Measurements from ENCODE around the gene ERICH3. TPM values are rescaled to one million over a fixed set of nuclear protein-coding genes. Genes with fewer than 3 reads are reported as not detected.

ERICH3 gene
- total RNA-seq, 2 experiments from 2014 or later: 0.05 TPM; not detected in 1

- Mint-ChIP-seq H3K27ac (no peak overlapping the region), H3K4me3 (no peak overlapping the region), H3K4me1 (no peaks in the 10 kb centered on the region), H3K36me3 (ENCODE audit: low read depth) (no peaks in the 10 kb centered on the region), H3K27me3 (peaks cover 7% of the 10 kb centered on the region), H3K9me3 (no peaks in the 10 kb centered on the region)
- no peak for DNase-seq
- ChIA-PET CTCF (no interaction called here), POLR2A (no interaction called here)
Measured at GRCh38 chr1:74596717-74597116, 76.9 kb downstream of the ERICH3 start.

- Mint-ChIP-seq H3K9me3 (no peaks in the 10 kb centered on the region), H3K27me3 (peaks cover 5% of the 10 kb centered on the region), H3K4me1 (no peaks in the 10 kb centered on the region), H3K4me3 (no peak overlapping the region), H3K27ac (no peak overlapping the region), H3K36me3 (ENCODE audit: low read depth) (no peaks in the 10 kb centered on the region)
- ChIA-PET CTCF (no interaction called here), POLR2A (no interaction called here)
- DNase-seq: no peak
Measured at GRCh38 chr1:74593887-74594866, 79.4 kb downstream of the ERICH3 start.

- no peak for DNase-seq
- H3K4me1 Mint-ChIP-seq: no peaks in the 10 kb centered on the region
- ChIA-PET CTCF (no interaction called here), POLR2A (no interaction called here)
- H3K27me3 Mint-ChIP-seq: peaks cover 3% of the 10 kb centered on the region
- H3K4me3 Mint-ChIP-seq: no peak overlapping the region
- H3K9me3 Mint-ChIP-seq: no peaks in the 10 kb centered on the region
- H3K27ac Mint-ChIP-seq: no peak overlapping the region
- H3K36me3 Mint-ChIP-seq (ENCODE audit: low read depth): no peaks in the 10 kb centered on the region
Measured at GRCh38 chr1:74592580-74593355, 80.8 kb downstream of the ERICH3 start.

GRCh38 chr1:74591949-74592348 lies 81.6 kb downstream of the ERICH3 start:
- POLR2A ChIA-PET: no interaction called here
- Mint-ChIP-seq H3K9me3 (no peaks in the 10 kb centered on the region), H3K27ac (no peak overlapping the region), H3K4me3 (no peak overlapping the region), H3K4me1 (no peaks in the 10 kb centered on the region), H3K36me3 (ENCODE audit: low read depth) (no peaks in the 10 kb centered on the region), H3K27me3 (peaks cover 3% of the 10 kb centered on the region)
- DNase-seq: no peak
- CTCF ChIA-PET: interaction anchor here (0.9 kb wide), 1 partner anchor 141 kb away, joined by 3 read pairs; no protein-coding TSS in a partner anchor

- no peak for DNase-seq
- Mint-ChIP-seq H3K36me3 (ENCODE audit: low read depth) (no peaks in the 10 kb centered on the region), H3K27me3 (no peaks in the 10 kb centered on the region), H3K9me3 (no peaks in the 10 kb centered on the region), H3K4me1 (peaks cover 4% of the 10 kb centered on the region), H3K4me3 (no peak overlapping the region), H3K27ac (no peak overlapping the region)
- POLR2A ChIA-PET: no interaction called here
- CTCF ChIA-PET: no interaction called here
Measured at GRCh38 chr1:74590288-74590687, 83.3 kb downstream of the ERICH3 start.

GRCh38 chr1:74587888-74588287 lies 85.7 kb downstream of the ERICH3 start:
- Mint-ChIP-seq H3K27ac (no peak overlapping the region), H3K36me3 (ENCODE audit: low read depth) (no peaks in the 10 kb centered on the region), H3K4me3 (no peak overlapping the region), H3K4me1 (peaks cover 4% of the 10 kb centered on the region), H3K9me3 (no peaks in the 10 kb centered on the region), H3K27me3 (peaks cover 5% of the 10 kb centered on the region)
- ChIA-PET POLR2A (no interaction called here), CTCF (no interaction called here)
- DNase-seq: no peak

GRCh38 chr1:74586253-74586897 lies 87.2 kb downstream of the ERICH3 start:
- ChIA-PET CTCF (no interaction called here), POLR2A (no interaction called here)
- Mint-ChIP-seq H3K36me3 (ENCODE audit: low read depth) (no peaks in the 10 kb centered on the region), H3K4me1 (peaks cover 4% of the 10 kb centered on the region), H3K4me3 (peak overlapping the region; percentile 40), H3K27ac (no peak overlapping the region), H3K27me3 (peaks cover 6% of the 10 kb centered on the region), H3K9me3 (no peaks in the 10 kb centered on the region)
- no peak for DNase-seq

- no peak overlapping the region for H3K4me3 Mint-ChIP-seq
- H3K36me3 Mint-ChIP-seq (ENCODE audit: low read depth): no peaks in the 10 kb centered on the region
- H3K9me3 Mint-ChIP-seq: no peaks in the 10 kb centered on the region
- ChIA-PET POLR2A (no interaction called here), CTCF (no interaction called here)
- DNase-seq: no peak
- H3K27me3 Mint-ChIP-seq: peaks cover 7% of the 10 kb centered on the region
- H3K27ac Mint-ChIP-seq: no peak overlapping the region
- H3K4me1 Mint-ChIP-seq: peaks cover 8% of the 10 kb centered on the region
Measured at GRCh38 chr1:74584185-74584584, 89.4 kb downstream of the ERICH3 start.

GRCh38 chr1:74583397-74583796 lies 90.2 kb downstream of the ERICH3 start:
- Mint-ChIP-seq H3K4me3 (no peak overlapping the region), H3K36me3 (ENCODE audit: low read depth) (no peaks in the 10 kb centered on the region)

GRCh38 chr1:74579425-74579824 lies 94.2 kb downstream of the ERICH3 start:
- no peak overlapping the region for H3K27ac Mint-ChIP-seq
- peaks cover 8% of the 10 kb centered on the region for H3K27me3 Mint-ChIP-seq
- H3K9me3 Mint-ChIP-seq: no peaks in the 10 kb centered on the region
- H3K36me3 Mint-ChIP-seq (ENCODE audit: low read depth): no peaks in the 10 kb centered on the region
- no peak for DNase-seq
- no peak overlapping the region for H3K4me3 Mint-ChIP-seq
- CTCF ChIA-PET: no interaction called here
- H3K4me1 Mint-ChIP-seq: peaks cover 5% of the 10 kb centered on the region
- POLR2A ChIA-PET: no interaction called here

More at GRCh38 chr1:74583397-74583796, 90.2 kb downstream of the ERICH3 start:
- POLR2A ChIA-PET: no interaction called here
- Mint-ChIP-seq H3K9me3 (no peaks in the 10 kb centered on the region), H3K27ac (no peak overlapping the region), H3K27me3 (peaks cover 7% of the 10 kb centered on the region), H3K4me1 (peaks cover 8% of the 10 kb centered on the region)
- DNase-seq: no peak
- CTCF ChIA-PET: no interaction called here

GRCh38 chr1:74578101-74578500 lies 95.5 kb downstream of the ERICH3 start:
- ChIA-PET CTCF (no interaction called here), POLR2A (no interaction called here)
- Mint-ChIP-seq H3K36me3 (ENCODE audit: low read depth) (no peaks in the 10 kb centered on the region), H3K4me3 (no peak overlapping the region), H3K27ac (no peak overlapping the region), H3K27me3 (peaks cover 9% of the 10 kb centered on the region), H3K9me3 (no peaks in the 10 kb centered on the region), H3K4me1 (peaks cover 5% of the 10 kb centered on the region)
- DNase-seq: no peak

GRCh38 chr1:74571891-74572290 lies 101.7 kb downstream of the ERICH3 start:
- Mint-ChIP-seq H3K9me3 (no peaks in the 10 kb centered on the region), H3K4me3 (no peak overlapping the region), H3K4me1 (no peaks in the 10 kb centered on the region), H3K27me3 (peaks cover 6% of the 10 kb centered on the region), H3K36me3 (ENCODE audit: low read depth) (no peaks in the 10 kb centered on the region), H3K27ac (no peak overlapping the region)
- DNase-seq: no peak
- ChIA-PET POLR2A (no interaction called here), CTCF (no interaction called here)

- ChIA-PET CTCF (no interaction called here), POLR2A (no interaction called here)
- Mint-ChIP-seq H3K4me3 (no peak overlapping the region), H3K4me1 (no peaks in the 10 kb centered on the region), H3K9me3 (no peaks in the 10 kb centered on the region), H3K27me3 (peaks cover 6% of the 10 kb centered on the region), H3K36me3 (ENCODE audit: low read depth) (no peaks in the 10 kb centered on the region), H3K27ac (no peak overlapping the region)
- no peak for DNase-seq
Measured at GRCh38 chr1:74571493-74571800, 102.1 kb downstream of the ERICH3 start.

All from activated CD4-positive, alpha-beta memory T cell treated with anti-CD3 and anti-CD28 coated beads, Interleukin-2, amount 10 ng/mL, durations not matched to agents 7 days and 5 days (primary cell).